Neural cell (in vitro differentiated cells): ENCODE data around the gene NUCB1. TPM values are rescaled to one million over a fixed set of nuclear protein-coding genes. Genes with fewer than 3 reads are reported as not detected.

Experiments used
- H2AFZ ChIP-seq: fragments of 200-600, 300-800 bp; sonication (generic), shearing (Covaris generic); 2 replicates; pipeline ENCODE4 v1.6.0; 2014; ENCODE audit warnings: low read depth, mild to moderate bottlenecking, antibody characterized with exemption, low read length, moderate library complexity
- H3F3A ChIP-seq: fragments of 200-600 bp; shearing (Covaris generic); 2 replicates; pipeline ENCODE4 v1.6.1; 2016; ENCODE audit warnings: mild to moderate bottlenecking, moderate library complexity, mixed read lengths, antibody characterized with exemption, low read length; ENCODE audit not compliant: insufficient read depth, poor library complexity, severe bottlenecking
- H3K27ac ChIP-seq: fragments of 200-600, 300-800 bp; sonication (generic), shearing (Covaris generic); 2 replicates; pipeline ENCODE4 v1.5.1; 2014; ENCODE audit warnings: mild to moderate bottlenecking, low read length, moderate library complexity
- H3K27me3 ChIP-seq: fragments of 300-800, 200-600 bp; sonication (generic), shearing (Covaris generic); 2 replicates; pipeline ENCODE4 v1.6.0; 2014; ENCODE audit warnings: mild to moderate bottlenecking, low read depth, low read length, moderate library complexity; ENCODE audit not compliant: insufficient read depth
- H3K36me3 ChIP-seq: fragments of 300-800, 200-600 bp; sonication (generic), shearing (Covaris generic); 2 replicates; pipeline ENCODE4 v1.5.1; 2014; ENCODE audit warnings: mild to moderate bottlenecking, antibody characterized with exemption, low read length, moderate library complexity; ENCODE audit not compliant: insufficient read depth
- H3K4me2 ChIP-seq: fragments of 300-800, 200-600 bp; sonication (generic), shearing (Covaris generic); 2 replicates; pipeline ENCODE4 v1.6.0; 2014; ENCODE audit warnings: mild to moderate bottlenecking, low read length
- H3K4me3 ChIP-seq: fragments of 300-800, 200-600 bp; sonication (generic), shearing (Covaris generic); 2 replicates; pipeline ENCODE4 v1.5.1; 2014; ENCODE audit warnings: mild to moderate bottlenecking, low read length, moderate library complexity
- H3K79me2 ChIP-seq: fragments of 200-600 bp; shearing (Covaris generic); replicated peaks from 2 replicates; pipeline ENCODE4 v1.6.0; 2014; ENCODE audit warnings: mild to moderate bottlenecking, low read length, moderate library complexity; ENCODE audit not compliant: insufficient read depth
- H3K9ac ChIP-seq: fragments of 300-800, 200-600 bp; sonication (generic), shearing (Covaris generic); 2 replicates; pipeline ENCODE4 v1.6.1; 2016; ENCODE audit warnings: mild to moderate bottlenecking, low read length, mixed read lengths
- H3K9me2 ChIP-seq: fragments of 200-600 bp; shearing (Covaris generic); 2 replicates; pipeline ENCODE4 v1.6.1; 2016; ENCODE audit warnings: mild to moderate bottlenecking, low read length, mixed read lengths; ENCODE audit not compliant: insufficient read depth
- H3K9me3 ChIP-seq: fragments of 200-600, 300-800 bp; sonication (generic), shearing (Covaris generic); 2 replicates; pipeline ENCODE4 v1.6.1; 2016; ENCODE audit warnings: mild to moderate bottlenecking, mixed run types, low read length, moderate library complexity, mixed read lengths
- H4K20me1 ChIP-seq: fragments of 200-600 bp; shearing (Covaris generic); 2 replicates; pipeline ENCODE4 v1.6.1; 2016; ENCODE audit warnings: mild to moderate bottlenecking, mixed run types; ENCODE audit not compliant: insufficient read depth
- EP300 ChIP-seq: fragments of 450-650 bp; conservative IDR thresholded peaks from 2 replicates; pipeline ENCODE4 v1.6.1; 2014; ENCODE audit warnings: antibody characterized with exemption, mild to moderate bottlenecking, moderate library complexity; ENCODE audit not compliant: poor library complexity, severe bottlenecking
- EZH2 ChIP-seq: fragments of 200-600, 300-800 bp; shearing (Covaris generic), sonication (generic); IDR thresholded peaks from 2 replicates; pipeline ENCODE4 v1.6.1; 2014; ENCODE audit warnings: antibody characterized with exemption, low read length, borderline replicate concordance, mild to moderate bottlenecking; ENCODE audit not compliant: insufficient read depth, poor library complexity, severe bottlenecking
- MXI1 ChIP-seq: fragments of 450-650 bp; conservative IDR thresholded peaks from 2 replicates; pipeline ENCODE4 v1.6.1; 2014; ENCODE audit warnings: antibody characterized with exemption, mild to moderate bottlenecking; ENCODE audit not compliant: poor library complexity, severe bottlenecking
- POLR2AphosphoS5 ChIP-seq: IDR thresholded peaks from 2 replicates; pipeline ENCODE4 v1.6.1; 2012
- RAD21 ChIP-seq: fragments of 450-650 bp; conservative IDR thresholded peaks from 2 replicates; pipeline ENCODE4 v1.6.1; 2014; ENCODE audit warnings: antibody characterized with exemption, mild to moderate bottlenecking, moderate library complexity
- SMC3 ChIP-seq: fragments of 450-650 bp; conservative IDR thresholded peaks from 2 replicates; pipeline ENCODE4 v1.6.1; 2014; ENCODE audit warnings: antibody characterized with exemption, mild to moderate bottlenecking, moderate library complexity; ENCODE audit not compliant: poor library complexity
- TAF1 ChIP-seq: IDR thresholded peaks from 2 replicates; pipeline ENCODE4 v1.6.1; 2012; ENCODE audit warnings: low read depth
- polyA plus RNA-seq: library from polyadenylated mRNA; depleted of rRNA; stranded (reverse); fragments of >200 nt; gene quantifications from 2 replicates; pipeline ENCODE4 v1.2.3, GENCODE V29; 2014
- TF ChIP-seq, protein P1 (sequence below): IDR thresholded peaks from 2 replicates; pipeline ENCODE4 v1.6.1; 2012; ENCODE audit warnings: borderline replicate concordance
- TF ChIP-seq, protein P2 (sequence below): fragments of 450-650 bp; IDR thresholded peaks from 2 replicates; pipeline ENCODE4 v1.5.1; 2014; ENCODE audit warnings: antibody characterized with exemption, mild to moderate bottlenecking, moderate library complexity; ENCODE audit not compliant: poor library complexity, severe bottlenecking

NUCB1 gene
- polyA plus RNA-seq, 1 donor from 2014 or later = 80.0 TPM

DNA sequence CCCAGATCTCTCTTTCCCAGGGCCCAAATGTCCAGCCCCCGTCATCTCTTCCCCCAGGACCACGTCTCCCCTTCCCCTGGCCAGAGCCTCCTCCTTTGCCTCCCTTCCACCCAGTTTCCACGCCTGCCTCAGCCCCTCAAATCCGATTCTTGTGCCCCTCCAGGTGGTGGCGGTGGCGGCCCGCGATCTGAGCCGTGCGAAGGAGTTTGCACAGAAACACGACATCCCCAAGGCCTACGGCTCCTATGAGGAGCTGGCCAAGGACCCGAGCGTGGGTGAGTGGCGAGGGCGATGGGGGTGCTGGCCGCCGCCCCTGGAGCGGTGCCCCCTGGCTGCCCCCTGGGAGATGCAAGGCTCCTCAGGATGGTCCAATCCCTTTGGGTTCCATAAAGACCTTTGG lies 34.7 kb downstream of the NUCB1 start:
- Histone ChIP-seq H3K4me3 (no peak overlapping the region), H3K9ac (no peak overlapping the region), H3K36me3 (no peaks in the 10 kb centered on the region), H3K27ac (no peak overlapping the region), H3K79me2 (no peaks in the 10 kb centered on the region), H3K27me3 (peaks cover 10% of the 10 kb centered on the region), H3K9me3 (no peaks in the 10 kb centered on the region), H3K4me2 (no peak overlapping the region), H2AFZ (no peak overlapping the region), H4K20me1 (no peaks in the 10 kb centered on the region), H3K9me2 (no peaks in the 10 kb centered on the region), H3F3A (no peaks in the 10 kb centered on the region)
- TF ChIP-seq, protein P1, sequence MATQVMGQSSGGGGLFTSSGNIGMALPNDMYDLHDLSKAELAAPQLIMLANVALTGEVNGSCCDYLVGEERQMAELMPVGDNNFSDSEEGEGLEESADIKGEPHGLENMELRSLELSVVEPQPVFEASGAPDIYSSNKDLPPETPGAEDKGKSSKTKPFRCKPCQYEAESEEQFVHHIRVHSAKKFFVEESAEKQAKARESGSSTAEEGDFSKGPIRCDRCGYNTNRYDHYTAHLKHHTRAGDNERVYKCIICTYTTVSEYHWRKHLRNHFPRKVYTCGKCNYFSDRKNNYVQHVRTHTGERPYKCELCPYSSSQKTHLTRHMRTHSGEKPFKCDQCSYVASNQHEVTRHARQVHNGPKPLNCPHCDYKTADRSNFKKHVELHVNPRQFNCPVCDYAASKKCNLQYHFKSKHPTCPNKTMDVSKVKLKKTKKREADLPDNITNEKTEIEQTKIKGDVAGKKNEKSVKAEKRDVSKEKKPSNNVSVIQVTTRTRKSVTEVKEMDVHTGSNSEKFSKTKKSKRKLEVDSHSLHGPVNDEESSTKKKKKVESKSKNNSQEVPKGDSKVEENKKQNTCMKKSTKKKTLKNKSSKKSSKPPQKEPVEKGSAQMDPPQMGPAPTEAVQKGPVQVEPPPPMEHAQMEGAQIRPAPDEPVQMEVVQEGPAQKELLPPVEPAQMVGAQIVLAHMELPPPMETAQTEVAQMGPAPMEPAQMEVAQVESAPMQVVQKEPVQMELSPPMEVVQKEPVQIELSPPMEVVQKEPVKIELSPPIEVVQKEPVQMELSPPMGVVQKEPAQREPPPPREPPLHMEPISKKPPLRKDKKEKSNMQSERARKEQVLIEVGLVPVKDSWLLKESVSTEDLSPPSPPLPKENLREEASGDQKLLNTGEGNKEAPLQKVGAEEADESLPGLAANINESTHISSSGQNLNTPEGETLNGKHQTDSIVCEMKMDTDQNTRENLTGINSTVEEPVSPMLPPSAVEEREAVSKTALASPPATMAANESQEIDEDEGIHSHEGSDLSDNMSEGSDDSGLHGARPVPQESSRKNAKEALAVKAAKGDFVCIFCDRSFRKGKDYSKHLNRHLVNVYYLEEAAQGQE = no peak
- TF ChIP-seq RAD21 = no peak
- TF ChIP-seq POLR2AphosphoS5 = no peak

DNA sequence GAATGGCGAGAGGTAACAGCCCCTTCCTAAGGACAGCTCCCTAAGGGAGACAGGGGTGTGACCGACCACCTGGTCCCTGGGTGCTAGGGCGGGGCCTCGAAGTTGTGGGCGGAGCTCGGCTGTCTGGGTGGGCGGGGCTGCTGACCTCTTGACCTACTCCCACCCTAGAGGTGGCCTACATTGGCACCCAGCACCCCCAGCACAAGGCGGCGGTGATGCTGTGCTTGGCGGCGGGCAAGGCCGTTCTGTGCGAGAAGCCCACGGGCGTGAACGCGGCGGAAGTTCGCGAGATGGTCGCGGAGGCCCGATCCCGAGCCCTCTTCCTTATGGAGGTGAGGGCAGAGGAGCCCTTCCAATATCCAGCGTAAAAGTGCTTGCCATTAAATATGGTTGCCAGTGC lies 35.8 kb downstream of the NUCB1 start:
- Histone ChIP-seq H3K9me3 (no peaks in the 10 kb centered on the region), H3K9ac (no peak overlapping the region), H3K9me2 (no peaks in the 10 kb centered on the region), H3K4me2 (no peak overlapping the region), H2AFZ (no peak overlapping the region), H3K27ac (no peak overlapping the region), H3K27me3 (peaks cover 10% of the 10 kb centered on the region), H3K79me2 (no peaks in the 10 kb centered on the region), H4K20me1 (no peaks in the 10 kb centered on the region), H3F3A (no peaks in the 10 kb centered on the region), H3K36me3 (no peaks in the 10 kb centered on the region), H3K4me3 (no peak overlapping the region)
- no peak for TF ChIP-seq TAF1
- TF ChIP-seq RAD21 = no peak
- TF ChIP-seq EP300 = no peak
- TF ChIP-seq, protein P1 = no peak
- TF ChIP-seq EZH2 = no peak
- TF ChIP-seq, protein P2, sequence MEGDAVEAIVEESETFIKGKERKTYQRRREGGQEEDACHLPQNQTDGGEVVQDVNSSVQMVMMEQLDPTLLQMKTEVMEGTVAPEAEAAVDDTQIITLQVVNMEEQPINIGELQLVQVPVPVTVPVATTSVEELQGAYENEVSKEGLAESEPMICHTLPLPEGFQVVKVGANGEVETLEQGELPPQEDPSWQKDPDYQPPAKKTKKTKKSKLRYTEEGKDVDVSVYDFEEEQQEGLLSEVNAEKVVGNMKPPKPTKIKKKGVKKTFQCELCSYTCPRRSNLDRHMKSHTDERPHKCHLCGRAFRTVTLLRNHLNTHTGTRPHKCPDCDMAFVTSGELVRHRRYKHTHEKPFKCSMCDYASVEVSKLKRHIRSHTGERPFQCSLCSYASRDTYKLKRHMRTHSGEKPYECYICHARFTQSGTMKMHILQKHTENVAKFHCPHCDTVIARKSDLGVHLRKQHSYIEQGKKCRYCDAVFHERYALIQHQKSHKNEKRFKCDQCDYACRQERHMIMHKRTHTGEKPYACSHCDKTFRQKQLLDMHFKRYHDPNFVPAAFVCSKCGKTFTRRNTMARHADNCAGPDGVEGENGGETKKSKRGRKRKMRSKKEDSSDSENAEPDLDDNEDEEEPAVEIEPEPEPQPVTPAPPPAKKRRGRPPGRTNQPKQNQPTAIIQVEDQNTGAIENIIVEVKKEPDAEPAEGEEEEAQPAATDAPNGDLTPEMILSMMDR = no peak
- no peak for TF ChIP-seq SMC3
- TF ChIP-seq MXI1 = no peak
- no peak for TF ChIP-seq POLR2AphosphoS5
